Stimulated activated naive CD8-positive, alpha-beta T cell treated with anti-CD3 and anti-CD28 coated beads, Interleukin-15, amount 100 ng/mL, for 72 hours (primary cell): ENCODE data around the gene CRPPA.

Experiments used
- ATAC-seq: fragments of 150-1000 bp; cut with Tn5 transposase; 2 replicates; pipeline ENCODE4 v1.10.0; 2021; ENCODE audit warnings: mild to moderate bottlenecking, moderate library complexity
- DNase-seq, 2 donors: peaks; one replicate each; pipeline ENCODE4 v3.0.0; 2021 to 2022
- H3K27ac Mint-ChIP-seq, 2 donors: one replicate each; pipeline ENCODE4 v1.8.0; 2022; ENCODE audit warnings: mild to moderate bottlenecking in 2 of 2, mixed read lengths in 2 of 2, moderate library complexity in 2 of 2
- H3K27me3 Mint-ChIP-seq: one replicate; pipeline ENCODE4 v1.8.0; 2022; ENCODE audit warnings: mixed read lengths
- H3K4me1 Mint-ChIP-seq: one replicate; pipeline ENCODE4 v1.8.0; 2022; ENCODE audit warnings: mild to moderate bottlenecking, mixed read lengths
- H3K4me3 Mint-ChIP-seq, 2 donors: one replicate each; pipeline ENCODE4 v1.8.0; 2022; ENCODE audit warnings: mild to moderate bottlenecking in 2 of 2, mixed read lengths in 2 of 2, moderate library complexity in 1 of 2
- H3K9me3 Mint-ChIP-seq, 2 donors: one replicate each; pipeline ENCODE4 v1.8.0; 2022; ENCODE audit warnings: mixed read lengths in 2 of 2

The CRPPA gene

GRCh38 chr7:16412274-16413254 lies 8.8 kb downstream of the CRPPA start:
- no peaks in the 10 kb centered on the region for H3K27me3 Mint-ChIP-seq
- no peaks in the 10 kb centered on the region for H3K9me3 Mint-ChIP-seq
- DNase-seq: no peak
- H3K27ac Mint-ChIP-seq: no peak overlapping the region
- peaks cover 6% of the 10 kb centered on the region for H3K4me1 Mint-ChIP-seq
- no peak for ATAC-seq
- no peak overlapping the region for H3K4me3 Mint-ChIP-seq

- Mint-ChIP-seq H3K4me3 (no peak overlapping the region), H3K4me1 (no peaks in the 10 kb centered on the region), H3K27ac (no peak overlapping the region), H3K9me3 (no peaks in the 10 kb centered on the region), H3K27me3 (no peaks in the 10 kb centered on the region)
- no peak for ATAC-seq
- DNase-seq: no peak
Observed at GRCh38 chr7:16411391-16411790, 9.9 kb downstream of the CRPPA start.

DNA sequence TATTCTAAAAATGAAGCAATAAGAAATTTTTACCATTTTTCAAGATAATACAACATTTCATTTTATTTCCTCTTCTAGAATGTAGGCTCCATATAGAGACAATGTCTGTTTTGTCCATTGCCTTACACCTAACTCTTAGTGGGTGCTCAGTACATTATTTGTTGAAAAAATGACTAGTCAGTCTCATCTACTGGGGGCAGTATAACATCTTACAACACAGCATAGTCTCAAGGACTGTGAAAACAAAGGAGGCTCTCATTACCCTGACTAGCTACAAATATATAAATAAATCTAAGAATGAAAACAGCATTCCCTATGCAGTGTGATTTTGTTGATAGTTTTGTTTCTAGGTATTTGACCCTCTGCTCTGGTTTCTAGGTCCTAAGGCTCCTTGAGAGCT lies 11.6 kb downstream of the CRPPA start:
- Mint-ChIP-seq H3K4me1 (no peaks in the 10 kb centered on the region), H3K27ac (no peak overlapping the region), H3K9me3 (no peaks in the 10 kb centered on the region), H3K27me3 (no peaks in the 10 kb centered on the region), H3K4me3 (no peak overlapping the region)
- DNase-seq (no peak), ATAC-seq (no peak)

GRCh38 chr7:16404636-16405035 lies 16.7 kb downstream of the CRPPA start:
- H3K4me1 Mint-ChIP-seq: no peaks in the 10 kb centered on the region
- no peak overlapping the region for H3K27ac Mint-ChIP-seq
- H3K27me3 Mint-ChIP-seq: no peaks in the 10 kb centered on the region
- DNase-seq (no peak), ATAC-seq (no peak)
- peaks cover 18 to 33% of the 10 kb centered on the region in 2 donors for H3K9me3 Mint-ChIP-seq
- H3K4me3 Mint-ChIP-seq: no peak overlapping the region

- H3K9me3 Mint-ChIP-seq: peaks cover 18 to 33% of the 10 kb centered on the region in 2 donors
- no peaks in the 10 kb centered on the region for H3K4me1 Mint-ChIP-seq
- H3K27ac Mint-ChIP-seq: no peak overlapping the region
- ATAC-seq (no peak), DNase-seq (no peak)
- H3K4me3 Mint-ChIP-seq: no peak overlapping the region
- no peaks in the 10 kb centered on the region for H3K27me3 Mint-ChIP-seq
Observed at GRCh38 chr7:16403475-16403874, 17.9 kb downstream of the CRPPA start.

GRCh38 chr7:16402940-16403339 lies 18.4 kb downstream of the CRPPA start:
- ATAC-seq: no peak
- no peak for DNase-seq
- Mint-ChIP-seq H3K27ac (no peak overlapping the region), H3K4me1 (no peaks in the 10 kb centered on the region), H3K27me3 (no peaks in the 10 kb centered on the region), H3K4me3 (no peak overlapping the region), H3K9me3 (peaks cover 18 to 33% of the 10 kb centered on the region in 2 donors)

DNA sequence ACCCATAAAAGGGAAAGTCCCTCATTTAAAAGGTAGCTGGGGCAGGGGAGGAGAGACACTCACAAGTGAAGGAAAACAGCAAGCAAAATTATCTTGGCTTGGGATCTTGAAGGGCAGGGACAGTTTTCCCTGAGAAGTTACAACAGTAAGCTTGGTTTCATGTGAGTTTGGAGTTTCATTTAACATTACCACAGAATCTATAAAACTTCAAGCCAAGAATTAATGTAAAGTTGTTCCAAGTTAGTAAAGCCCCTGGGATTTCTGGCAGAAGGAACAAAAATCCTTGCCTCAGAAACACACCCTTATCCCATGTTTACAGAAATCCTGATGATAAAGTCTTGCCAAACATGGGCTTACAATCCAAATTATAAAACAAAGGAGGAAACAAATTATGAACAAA lies 19.2 kb downstream of the CRPPA start:
- no peak overlapping the region for H3K4me3 Mint-ChIP-seq
- peaks cover 18 to 34% of the 10 kb centered on the region in 2 donors for H3K9me3 Mint-ChIP-seq
- ATAC-seq (no peak), DNase-seq (no peak)
- H3K27me3 Mint-ChIP-seq: no peaks in the 10 kb centered on the region
- no peaks in the 10 kb centered on the region for H3K4me1 Mint-ChIP-seq
- H3K27ac Mint-ChIP-seq: no peak overlapping the region

- H3K27me3 Mint-ChIP-seq: no peaks in the 10 kb centered on the region
- peaks cover 27 to 45% of the 10 kb centered on the region in 2 donors for H3K9me3 Mint-ChIP-seq
- no peak for DNase-seq
- H3K27ac Mint-ChIP-seq: no peak overlapping the region
- no peak overlapping the region for H3K4me3 Mint-ChIP-seq
- no peak for ATAC-seq
- H3K4me1 Mint-ChIP-seq: no peaks in the 10 kb centered on the region
Observed at GRCh38 chr7:16400893-16401275, 20.5 kb downstream of the CRPPA start.

DNA sequence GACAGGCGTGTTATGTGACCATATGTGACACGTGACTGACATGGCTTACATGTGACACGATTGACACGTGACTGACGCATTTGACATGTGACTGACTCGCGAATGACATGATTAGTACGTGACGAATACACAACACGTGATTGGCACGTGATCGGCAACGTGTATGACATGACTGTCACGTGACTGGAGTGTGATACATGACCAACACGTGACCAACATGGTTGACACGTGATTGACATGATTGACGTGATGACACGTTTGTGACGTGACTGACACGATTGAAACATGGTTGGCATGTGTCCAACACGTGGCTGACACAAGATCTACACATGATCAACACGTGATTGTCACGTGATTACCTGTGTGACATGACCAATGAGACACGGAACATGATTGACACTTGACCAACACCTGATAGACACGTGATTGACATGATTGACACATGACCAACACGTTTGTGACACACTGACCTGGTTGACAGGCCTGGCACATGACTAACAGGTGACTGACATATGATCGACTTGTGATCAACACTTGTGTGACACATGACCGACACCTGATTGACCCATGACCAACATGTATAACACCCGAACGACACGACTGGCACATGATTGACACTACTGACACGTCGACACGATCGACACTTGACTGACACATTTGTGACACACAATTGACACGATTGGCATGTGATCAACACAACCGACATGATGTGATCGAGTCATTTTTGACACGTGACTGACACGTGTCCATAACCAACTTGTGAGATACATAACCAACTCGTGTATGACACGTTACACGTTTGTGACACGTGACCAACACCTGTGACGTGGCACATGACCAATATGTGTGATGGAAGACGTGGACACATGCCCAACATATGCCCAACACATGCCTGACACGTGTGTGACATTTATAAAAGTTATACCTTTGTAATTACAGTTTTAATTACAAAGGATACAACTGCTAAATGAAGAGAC lies 21.1 kb downstream of the CRPPA start:
- Mint-ChIP-seq H3K9me3 (peaks cover 28 to 45% of the 10 kb centered on the region in 2 donors), H3K27me3 (no peaks in the 10 kb centered on the region)

DNA sequence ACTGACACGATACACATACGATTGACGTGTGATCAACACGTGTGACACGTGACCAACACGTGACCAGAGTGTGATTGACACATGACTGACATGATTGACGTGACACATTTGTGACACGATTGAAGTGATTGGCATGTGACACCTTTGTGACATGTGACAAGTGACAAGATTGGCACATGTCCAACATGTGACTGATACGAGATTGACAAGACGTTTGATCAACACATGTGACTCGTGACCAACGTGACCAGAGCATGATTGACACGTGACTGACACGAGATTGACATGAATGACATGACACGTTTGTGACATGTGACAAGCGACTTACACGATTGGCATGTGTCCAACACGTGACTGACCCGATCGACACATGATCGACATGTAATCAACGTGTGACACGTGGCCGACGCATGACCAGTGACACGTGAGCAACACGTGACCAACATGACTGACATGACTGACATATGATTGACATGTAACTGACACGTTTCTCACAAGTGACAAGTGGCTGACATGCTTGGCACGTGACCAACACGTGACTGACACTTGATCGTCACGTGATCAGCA lies 22.0 kb downstream of the CRPPA start:
- Mint-ChIP-seq H3K27me3 (no peaks in the 10 kb centered on the region), H3K27ac (no peak overlapping the region), H3K4me3 (no peak overlapping the region), H3K4me1 (no peaks in the 10 kb centered on the region), H3K9me3 (peaks cover 29 to 47% of the 10 kb centered on the region in 2 donors)
- no peak for ATAC-seq
- no peak for DNase-seq

More for the DNA sequence above, 21.1 kb downstream of the CRPPA start:
- DNase-seq (no peak), ATAC-seq (no peak)
- Mint-ChIP-seq H3K4me1 (no peaks in the 10 kb centered on the region), H3K27ac (no peak overlapping the region), H3K4me3 (no peak overlapping the region)

DNA sequence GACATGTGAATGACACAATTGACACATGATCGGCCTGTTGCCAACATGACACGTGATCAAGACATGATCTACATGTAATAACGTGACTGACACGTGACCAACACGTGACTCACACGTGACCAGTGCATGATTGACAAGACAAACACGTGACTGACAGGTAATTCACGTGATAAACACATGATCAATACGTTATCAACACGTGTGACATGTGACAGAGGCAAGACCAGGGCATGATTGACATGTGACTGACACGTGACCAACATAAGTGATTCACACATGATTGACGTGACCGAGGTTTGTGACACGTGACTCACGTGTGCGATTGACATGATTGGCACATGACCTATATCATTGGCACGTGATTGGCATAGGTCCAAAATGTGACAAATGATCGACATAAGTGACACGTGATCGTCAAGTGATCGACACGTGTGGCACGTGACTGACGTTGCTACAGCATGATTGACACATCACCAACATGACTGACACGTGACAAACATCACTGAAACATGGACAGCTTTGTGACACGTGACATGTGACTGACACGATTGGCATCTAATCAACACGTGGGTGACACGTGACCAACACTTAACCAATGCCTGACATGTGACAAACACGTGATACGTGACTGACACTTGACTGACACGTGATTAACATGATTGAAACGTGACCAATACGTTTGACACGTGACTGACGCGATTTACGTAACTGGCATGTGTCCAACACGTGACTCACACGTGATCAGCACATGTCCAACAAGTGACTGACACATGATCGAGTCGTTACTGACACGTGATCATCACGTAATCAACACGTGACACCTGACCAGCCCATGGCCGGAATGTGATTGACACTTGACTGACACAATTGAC lies 23.0 kb downstream of the CRPPA start:
- DNase-seq (no peak), ATAC-seq (no peak)
- Mint-ChIP-seq H3K4me1 (no peaks in the 10 kb centered on the region), H3K27me3 (no peaks in the 10 kb centered on the region), H3K4me3 (no peak overlapping the region), H3K9me3 (peaks cover 33 to 52% of the 10 kb centered on the region in 2 donors), H3K27ac (no peak overlapping the region)

GRCh38 chr7:16397501-16398145 lies 23.7 kb downstream of the CRPPA start:
- Mint-ChIP-seq H3K4me1 (no peaks in the 10 kb centered on the region), H3K9me3 (peaks cover 26 to 44% of the 10 kb centered on the region in 2 donors), H3K27ac (no peak overlapping the region), H3K27me3 (no peaks in the 10 kb centered on the region), H3K4me3 (no peak overlapping the region)
- no peak for DNase-seq
- no peak for ATAC-seq

DNA sequence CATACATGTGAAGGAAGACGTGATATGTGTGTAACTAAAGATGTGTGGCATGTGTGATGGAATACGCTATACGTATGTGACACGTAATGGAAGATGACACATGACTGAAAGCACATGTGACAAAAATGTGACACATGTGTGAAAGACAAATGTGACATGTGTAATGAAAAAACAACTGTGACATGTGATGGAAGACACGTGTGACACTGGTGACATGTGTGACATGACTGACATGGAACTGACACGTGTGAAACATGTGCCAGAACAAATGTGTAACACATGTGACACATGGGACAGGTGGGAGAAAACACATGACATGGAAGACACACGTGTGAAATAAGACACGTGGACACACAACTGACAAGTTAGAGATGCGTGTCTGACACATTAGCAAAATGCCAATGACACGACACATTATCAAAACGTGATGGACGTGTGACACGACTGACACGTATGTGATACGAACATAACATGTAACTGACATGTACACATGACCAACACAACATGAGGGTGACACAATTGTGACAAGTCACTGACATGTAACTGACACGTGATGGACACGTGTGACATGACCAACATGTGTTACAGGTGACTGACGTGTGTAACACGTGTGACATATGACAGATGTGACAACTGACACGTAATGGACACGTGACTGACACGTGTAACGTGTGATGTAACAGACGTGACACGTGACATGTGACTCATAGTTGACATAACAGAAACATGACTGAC lies 24.4 kb downstream of the CRPPA start:
- DNase-seq (no peak), ATAC-seq (no peak)
- H3K4me3 Mint-ChIP-seq: no peak overlapping the region
- H3K4me1 Mint-ChIP-seq: no peaks in the 10 kb centered on the region
- peaks cover 19 to 38% of the 10 kb centered on the region in 2 donors for H3K9me3 Mint-ChIP-seq
- H3K27me3 Mint-ChIP-seq: no peaks in the 10 kb centered on the region
- H3K27ac Mint-ChIP-seq: no peak overlapping the region

DNA sequence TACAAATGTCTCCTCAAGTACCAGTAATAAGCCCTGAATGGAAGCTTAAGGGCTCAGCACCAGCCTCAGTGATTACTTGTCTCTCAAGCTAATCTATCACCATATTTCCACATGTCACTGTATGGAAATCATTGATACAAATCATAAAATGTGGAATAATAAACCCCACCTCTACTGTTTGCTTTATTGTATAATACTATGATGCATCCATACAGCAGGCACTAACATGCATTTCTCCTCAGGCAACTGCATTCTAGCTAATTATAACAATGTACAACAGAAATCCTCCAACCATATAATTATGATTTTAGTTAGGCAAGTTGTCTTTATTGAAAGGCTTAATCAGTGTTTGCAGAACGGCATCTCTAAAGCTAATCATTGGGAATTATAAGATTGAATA lies 26.2 kb downstream of the CRPPA start:
- Mint-ChIP-seq H3K4me1 (no peaks in the 10 kb centered on the region), H3K27ac (no peak overlapping the region), H3K9me3 (peaks cover 15 to 19% of the 10 kb centered on the region in 2 donors), H3K27me3 (no peaks in the 10 kb centered on the region), H3K4me3 (no peak overlapping the region)
- ATAC-seq (no peak), DNase-seq (no peak)
